Activated naive CD4-positive, alpha-beta T cell treated with anti-CD3 and anti-CD28 coated beads, Interleukin-2, amount 50 U/mL, for 24 hours (primary cell): ENCODE measurements around the gene NRIP2.

Experiments used
- H3K27ac Mint-ChIP-seq: one replicate; pipeline ENCODE4 v1.8.0; 2021; ENCODE audit warnings: mild to moderate bottlenecking, mixed read lengths
- H3K27me3 Mint-ChIP-seq: one replicate; pipeline ENCODE4 v1.8.0; 2021; ENCODE audit warnings: mixed read lengths
- H3K36me3 Mint-ChIP-seq: one replicate; pipeline ENCODE4 v1.8.0; 2021; ENCODE audit warnings: mixed read lengths
- H3K4me1 Mint-ChIP-seq: one replicate; pipeline ENCODE4 v1.8.0; 2021; ENCODE audit warnings: mixed read lengths
- H3K4me3 Mint-ChIP-seq: one replicate; pipeline ENCODE4 v1.8.0; 2021; ENCODE audit warnings: mild to moderate bottlenecking, mixed read lengths
- H3K9me3 Mint-ChIP-seq: one replicate; pipeline ENCODE4 v1.8.0; 2021; ENCODE audit warnings: mixed read lengths

The NRIP2 gene

GRCh38 chr12:2801044-2801783, 33.6 kb downstream of the NRIP2 start:
- Mint-ChIP-seq H3K9me3 (no peaks in the 10 kb centered on the region), H3K36me3 (peaks cover 26% of the 10 kb centered on the region), H3K4me1 (peaks cover 26% of the 10 kb centered on the region), H3K27ac (no peak overlapping the region), H3K27me3 (no peaks in the 10 kb centered on the region), H3K4me3 (no peak overlapping the region)

DNA sequence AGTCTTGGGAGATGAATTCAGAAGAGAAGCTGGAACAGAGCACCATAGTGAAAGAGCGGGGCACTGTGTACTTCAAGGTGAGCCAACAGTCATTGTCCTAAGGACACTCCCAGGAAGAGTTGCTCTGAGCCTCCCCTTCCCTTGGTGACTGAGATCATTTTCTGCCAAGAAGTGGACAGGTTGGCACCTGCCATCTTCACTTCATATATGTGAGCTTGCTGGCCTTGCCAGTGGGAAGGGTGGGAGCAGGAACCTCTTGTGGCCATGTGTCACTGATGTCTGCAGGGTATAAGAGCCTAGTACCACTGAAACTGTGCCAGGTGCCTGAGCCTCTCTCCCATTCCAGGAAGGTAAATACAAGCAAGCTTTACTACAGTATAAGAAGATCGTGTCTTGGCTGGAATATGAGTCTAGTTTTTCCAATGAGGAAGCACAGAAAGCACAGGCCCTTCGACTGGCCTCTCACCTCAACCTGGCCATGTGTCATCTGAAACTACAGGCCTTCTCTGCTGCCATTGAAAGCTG, 34.7 kb downstream of the NRIP2 start:
- Mint-ChIP-seq H3K4me1 (peaks cover 23% of the 10 kb centered on the region), H3K4me3 (no peak overlapping the region), H3K27me3 (no peaks in the 10 kb centered on the region), H3K27ac (peak overlapping the region; percentile 62), H3K36me3 (peaks cover 28% of the 10 kb centered on the region), H3K9me3 (no peaks in the 10 kb centered on the region)

DNA sequence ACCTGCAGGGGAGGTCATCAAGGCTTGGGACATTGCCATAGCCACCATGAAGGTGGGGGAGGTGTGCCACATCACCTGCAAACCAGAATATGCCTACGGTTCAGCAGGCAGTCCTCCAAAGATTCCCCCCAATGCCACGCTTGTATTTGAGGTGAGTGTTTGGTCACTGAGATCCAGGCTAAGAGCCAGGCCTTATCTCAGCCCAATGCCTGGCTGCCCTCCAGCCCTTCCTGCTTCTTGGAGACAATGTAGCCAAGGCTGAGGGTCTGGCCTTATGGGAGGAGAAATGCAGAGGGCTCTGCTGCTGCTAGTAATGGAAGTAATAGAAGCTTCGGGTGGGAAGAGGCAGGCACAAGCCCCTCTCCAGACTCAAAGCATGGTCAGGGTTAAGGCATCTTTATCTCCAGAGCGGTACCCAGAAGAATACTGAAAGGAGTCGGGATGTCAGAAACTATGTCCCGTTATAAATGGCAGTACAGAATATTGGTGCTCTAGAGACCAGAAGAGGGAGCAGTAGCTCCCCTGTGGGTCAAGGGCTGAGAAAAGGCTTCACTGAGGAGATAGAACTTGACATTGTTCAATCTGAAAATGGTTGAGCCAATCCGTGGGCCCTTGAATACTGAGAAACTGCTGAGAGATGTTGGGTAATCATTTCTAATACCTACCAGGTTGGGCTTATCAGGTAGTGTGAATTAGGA, 37.0 kb downstream of the NRIP2 start:
- Mint-ChIP-seq H3K36me3 (peaks cover 24% of the 10 kb centered on the region), H3K4me3 (peak overlapping the region; percentile 63), H3K4me1 (peaks cover 23% of the 10 kb centered on the region), H3K27me3 (no peaks in the 10 kb centered on the region), H3K27ac (peak overlapping the region; percentile 94), H3K9me3 (no peaks in the 10 kb centered on the region)

- H3K27ac Mint-ChIP-seq: peak overlapping the region; percentile 89
- H3K36me3 Mint-ChIP-seq: peaks cover 23% of the 10 kb centered on the region
- H3K27me3 Mint-ChIP-seq: no peaks in the 10 kb centered on the region
- H3K4me1 Mint-ChIP-seq: peaks cover 23% of the 10 kb centered on the region
- no peaks in the 10 kb centered on the region for H3K9me3 Mint-ChIP-seq
- peak overlapping the region; percentile 95 for H3K4me3 Mint-ChIP-seq
Observed at GRCh38 chr12:2796187-2796666, 38.6 kb downstream of the NRIP2 start.

DNA sequence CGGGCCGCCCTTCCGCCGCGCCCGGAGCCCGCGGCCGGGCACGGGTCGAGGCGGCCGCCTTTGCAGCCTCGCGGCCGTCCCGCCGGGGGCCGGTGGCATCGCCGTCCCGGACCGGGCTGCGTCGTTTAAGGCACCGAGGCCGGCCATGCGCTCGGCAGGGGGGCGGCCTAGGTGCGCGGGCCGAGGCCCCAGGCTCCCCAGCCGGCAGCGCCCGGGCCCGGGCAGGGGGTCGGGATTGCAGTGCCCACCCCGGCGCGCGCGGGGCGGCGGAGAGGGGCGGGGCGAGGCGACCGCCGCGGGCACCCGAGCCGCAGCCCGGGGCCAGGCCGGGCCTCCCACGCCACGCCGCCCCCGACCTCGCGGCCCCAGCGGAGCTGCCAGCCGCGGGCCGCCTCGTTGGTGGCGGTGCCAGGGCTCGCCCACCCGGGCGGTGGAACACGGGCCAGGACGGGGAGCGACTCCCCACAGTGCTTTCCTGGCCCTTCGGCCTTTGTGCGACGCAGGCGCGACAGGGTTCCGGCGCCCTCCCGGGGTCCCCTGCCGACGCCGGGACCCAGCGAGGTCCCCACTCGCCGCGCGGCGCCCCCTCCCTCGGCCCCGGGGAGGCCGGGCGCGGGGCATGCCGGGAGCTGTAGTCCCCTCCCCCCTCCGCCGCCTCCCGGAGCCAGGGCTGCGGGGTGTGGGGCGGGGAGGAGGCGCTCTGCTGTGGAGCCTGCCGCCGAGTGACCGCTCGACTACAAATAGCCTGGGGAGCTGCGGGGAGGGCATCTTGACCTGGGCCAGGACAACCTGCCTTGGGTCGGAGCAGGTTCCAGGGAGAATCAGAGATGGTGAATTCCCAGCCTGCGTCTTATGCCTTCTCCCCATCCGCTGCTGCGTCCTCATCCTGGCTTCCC, 39.3 kb downstream of the NRIP2 start:
- peaks cover 23% of the 10 kb centered on the region for H3K4me1 Mint-ChIP-seq
- H3K36me3 Mint-ChIP-seq: peaks cover 23% of the 10 kb centered on the region
- no peaks in the 10 kb centered on the region for H3K9me3 Mint-ChIP-seq
- H3K4me3 Mint-ChIP-seq: peak overlapping the region; percentile 95
- peak overlapping the region; percentile 89 for H3K27ac Mint-ChIP-seq
- H3K27me3 Mint-ChIP-seq: no peaks in the 10 kb centered on the region

GRCh38 chr12:2794736-2795289, 40.0 kb downstream of the NRIP2 start, which contains the start of gene FKBP4:
TSS of gene FKBP4 (plus strand) at chr12:2794970. CDS start at chr12:2795140, 170 bp downstream.
- Mint-ChIP-seq H3K9me3 (no peaks in the 10 kb centered on the region), H3K4me3 (peak within 1 kb of the TSS; percentile 95), H3K27me3 (no peaks in the 10 kb centered on the region), H3K27ac (peak within 1 kb of the TSS; percentile 65), H3K4me1 (peaks cover 23% of the 10 kb centered on the region), H3K36me3 (peaks cover 22% of the 10 kb centered on the region)

DNA sequence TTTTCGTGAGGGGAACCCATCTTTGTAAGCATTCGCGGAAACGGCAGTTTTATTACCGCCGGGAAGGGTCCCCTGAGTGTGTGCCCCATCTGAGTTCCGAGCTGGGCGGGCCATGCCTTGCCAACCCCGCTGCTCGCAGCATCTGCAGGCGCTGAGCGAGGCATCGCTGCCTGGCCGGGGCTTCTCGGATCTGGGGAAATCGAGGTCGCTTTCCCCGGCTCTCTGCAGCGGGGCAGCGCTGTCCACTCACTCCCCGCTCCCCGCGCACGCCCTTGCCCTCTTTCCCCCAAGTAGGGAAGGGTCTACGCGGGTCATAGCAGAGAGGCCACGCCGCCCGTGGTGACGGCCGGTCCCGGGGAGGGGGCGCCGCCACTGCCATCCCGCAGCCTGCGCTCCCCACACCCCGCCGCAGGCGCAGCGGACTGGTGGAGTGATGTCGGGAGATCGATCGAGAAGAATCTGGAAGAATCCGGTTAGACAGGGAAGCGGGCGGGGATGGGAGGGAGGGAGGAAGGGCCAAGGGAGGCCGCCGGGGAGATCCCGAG, 40.6 kb downstream of the NRIP2 start:
- no peaks in the 10 kb centered on the region for H3K9me3 Mint-ChIP-seq
- H3K27ac Mint-ChIP-seq: no peak overlapping the region
- peaks cover 23% of the 10 kb centered on the region for H3K4me1 Mint-ChIP-seq
- no peaks in the 10 kb centered on the region for H3K27me3 Mint-ChIP-seq
- H3K4me3 Mint-ChIP-seq: peak overlapping the region; percentile 82
- H3K36me3 Mint-ChIP-seq: peaks cover 19% of the 10 kb centered on the region

- no peak overlapping the region for H3K27ac Mint-ChIP-seq
- H3K4me3 Mint-ChIP-seq: peak overlapping the region; percentile 82
- peaks cover 15% of the 10 kb centered on the region for H3K36me3 Mint-ChIP-seq
- H3K4me1 Mint-ChIP-seq: peaks cover 20% of the 10 kb centered on the region
- H3K9me3 Mint-ChIP-seq: no peaks in the 10 kb centered on the region
- H3K27me3 Mint-ChIP-seq: no peaks in the 10 kb centered on the region
Observed at GRCh38 chr12:2793561-2793960, 41.3 kb downstream of the NRIP2 start.

DNA sequence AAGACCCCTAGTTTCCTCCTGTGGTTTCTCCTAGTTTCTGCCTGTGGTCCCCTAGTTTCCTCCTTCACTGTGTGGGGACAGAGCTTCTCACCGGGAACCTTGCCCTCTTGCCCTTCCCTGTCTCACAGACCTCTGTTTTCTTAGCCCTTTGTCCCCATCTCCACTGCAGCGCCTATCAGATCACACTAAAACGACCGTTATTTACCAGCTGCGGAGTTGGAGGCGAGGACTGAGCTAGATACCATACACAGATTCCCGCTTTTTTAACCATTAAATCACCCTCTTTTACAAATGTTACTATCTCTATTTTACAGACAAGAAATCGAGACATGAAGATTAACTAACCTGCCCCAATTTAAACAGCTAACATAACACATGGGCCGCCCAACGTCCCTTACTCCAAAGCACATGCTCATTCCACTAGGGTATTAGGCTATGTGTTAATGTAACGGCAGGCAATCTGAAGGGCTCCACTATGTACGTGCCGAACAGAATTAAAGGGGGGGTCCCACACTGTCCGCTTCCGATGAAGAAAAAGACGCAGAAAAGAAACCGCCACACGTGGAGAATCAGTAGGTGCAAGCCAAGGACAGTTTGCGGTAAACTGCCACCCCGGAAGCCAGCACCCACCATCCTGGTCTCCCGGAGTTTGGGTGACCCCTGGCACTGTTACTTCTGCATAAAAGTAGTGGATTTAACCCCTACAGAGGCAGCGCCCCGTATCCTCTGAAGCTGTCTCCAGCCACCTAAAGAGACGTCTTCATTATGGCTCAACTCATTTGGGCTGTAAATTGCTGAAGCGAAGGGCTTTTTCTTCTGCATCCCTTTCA, 41.9 kb downstream of the NRIP2 start:
- Mint-ChIP-seq H3K4me3 (peak overlapping the region; percentile 82), H3K9me3 (no peaks in the 10 kb centered on the region), H3K4me1 (peaks cover 16% of the 10 kb centered on the region), H3K27ac (no peak overlapping the region), H3K36me3 (peaks cover 12% of the 10 kb centered on the region), H3K27me3 (no peaks in the 10 kb centered on the region)

DNA sequence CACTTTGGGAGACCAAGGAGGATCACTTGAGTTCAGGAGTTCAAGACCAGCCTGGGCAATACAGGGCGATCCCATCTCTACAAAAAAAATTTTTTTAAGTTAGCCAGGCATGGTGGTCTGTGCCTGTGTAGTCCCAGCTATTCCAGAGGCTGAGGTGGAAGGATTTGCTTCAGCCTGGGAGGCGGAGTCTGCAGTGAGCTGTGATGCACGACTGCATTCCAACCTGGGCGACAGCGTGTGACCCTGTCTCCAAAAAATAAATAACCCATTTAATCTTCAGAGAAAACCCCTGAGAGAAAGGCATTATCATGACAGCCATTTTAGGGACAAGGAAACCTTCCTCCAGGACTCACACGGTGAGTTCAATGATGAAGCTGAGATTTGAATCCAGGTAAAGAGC, 43.7 kb downstream of the NRIP2 start:
- H3K27me3 Mint-ChIP-seq: no peaks in the 10 kb centered on the region
- no peak overlapping the region for H3K4me3 Mint-ChIP-seq
- H3K4me1 Mint-ChIP-seq: peaks cover under 1% of the 10 kb centered on the region
- no peak overlapping the region for H3K27ac Mint-ChIP-seq
- peaks cover 1% of the 10 kb centered on the region for H3K36me3 Mint-ChIP-seq
- no peaks in the 10 kb centered on the region for H3K9me3 Mint-ChIP-seq

- H3K4me1 Mint-ChIP-seq: peaks cover 8% of the 10 kb centered on the region
- peaks cover 2% of the 10 kb centered on the region for H3K27me3 Mint-ChIP-seq
- H3K36me3 Mint-ChIP-seq: no peaks in the 10 kb centered on the region
- no peak overlapping the region for H3K4me3 Mint-ChIP-seq
- H3K9me3 Mint-ChIP-seq: no peaks in the 10 kb centered on the region
- H3K27ac Mint-ChIP-seq: no peak overlapping the region
Observed at GRCh38 chr12:2785017-2785416, 49.8 kb downstream of the NRIP2 start.

DNA sequence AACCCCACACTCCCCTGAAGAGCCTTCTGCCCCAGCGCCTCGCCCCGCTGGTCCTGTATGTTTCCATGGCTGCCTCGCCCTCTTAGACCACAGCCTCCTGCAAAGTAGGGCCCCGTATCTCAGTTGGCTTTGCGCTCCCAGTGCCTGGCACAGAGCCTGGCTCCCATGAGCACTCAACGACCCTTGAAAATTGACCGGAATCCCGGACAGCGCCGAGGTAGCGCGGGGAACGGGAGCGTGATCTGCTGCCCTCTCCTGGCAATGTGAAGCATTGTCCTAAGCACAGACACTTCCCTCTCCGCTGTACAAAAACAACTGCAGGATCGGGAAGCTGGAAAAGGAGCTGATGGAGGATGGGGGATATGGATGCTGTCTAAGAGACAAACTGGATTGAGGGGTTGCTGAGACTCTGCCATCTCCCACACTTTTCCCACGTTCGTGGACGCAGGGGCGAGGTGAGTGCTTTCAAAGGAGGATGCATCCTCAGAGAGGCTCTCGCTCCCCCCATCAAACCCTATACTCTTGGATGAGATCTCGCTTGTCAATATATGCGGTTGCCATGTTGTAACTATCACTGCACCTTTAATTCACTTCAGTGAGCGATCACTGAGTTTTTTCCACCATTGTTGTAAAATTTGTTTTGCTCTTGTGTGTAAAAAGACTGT, 50.8 kb downstream of the NRIP2 start:
- peaks cover 2% of the 10 kb centered on the region for H3K27me3 Mint-ChIP-seq
- no peaks in the 10 kb centered on the region for H3K9me3 Mint-ChIP-seq
- H3K36me3 Mint-ChIP-seq: no peaks in the 10 kb centered on the region
- H3K27ac Mint-ChIP-seq: no peak overlapping the region
- H3K4me1 Mint-ChIP-seq: peaks cover 8% of the 10 kb centered on the region
- H3K4me3 Mint-ChIP-seq: peak overlapping the region; percentile 75

DNA sequence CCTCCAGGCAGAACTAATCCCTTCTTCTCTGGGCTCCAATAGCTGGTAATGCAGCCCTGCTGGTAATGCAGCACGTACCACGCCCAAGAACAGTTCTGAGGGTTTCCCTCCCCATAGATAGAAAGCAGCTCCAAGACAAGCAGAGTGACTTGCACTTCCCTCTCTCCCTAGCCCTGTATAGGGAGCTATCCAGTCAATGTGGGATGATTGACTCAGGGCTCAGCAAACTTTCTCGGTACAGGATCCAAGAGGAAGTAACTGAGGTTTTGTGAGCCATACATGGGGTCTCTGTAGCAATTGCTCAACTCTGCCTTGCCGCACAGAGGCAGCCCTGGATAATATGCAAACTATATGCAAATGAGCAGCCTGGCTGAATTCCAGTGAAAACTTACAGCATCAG, 55.6 kb downstream of the NRIP2 start:
- Mint-ChIP-seq H3K9me3 (no peaks in the 10 kb centered on the region), H3K27ac (no peak overlapping the region), H3K27me3 (peaks cover 2% of the 10 kb centered on the region), H3K36me3 (no peaks in the 10 kb centered on the region), H3K4me3 (no peak overlapping the region), H3K4me1 (peaks cover 6% of the 10 kb centered on the region)
